HTERT RPE-1 (cell line): ENCODE data around the gene ZMYM3.

Experiments
- in situ Hi-C: fragments of 300-500 bp; cut with MboI; formaldehyde crosslinking; loops from 4 replicates; pipeline ENCODE4 v1.14.3; 2020; ENCODE audit warnings: low sequenced_read_pairs

The ZMYM3 gene

DNA sequence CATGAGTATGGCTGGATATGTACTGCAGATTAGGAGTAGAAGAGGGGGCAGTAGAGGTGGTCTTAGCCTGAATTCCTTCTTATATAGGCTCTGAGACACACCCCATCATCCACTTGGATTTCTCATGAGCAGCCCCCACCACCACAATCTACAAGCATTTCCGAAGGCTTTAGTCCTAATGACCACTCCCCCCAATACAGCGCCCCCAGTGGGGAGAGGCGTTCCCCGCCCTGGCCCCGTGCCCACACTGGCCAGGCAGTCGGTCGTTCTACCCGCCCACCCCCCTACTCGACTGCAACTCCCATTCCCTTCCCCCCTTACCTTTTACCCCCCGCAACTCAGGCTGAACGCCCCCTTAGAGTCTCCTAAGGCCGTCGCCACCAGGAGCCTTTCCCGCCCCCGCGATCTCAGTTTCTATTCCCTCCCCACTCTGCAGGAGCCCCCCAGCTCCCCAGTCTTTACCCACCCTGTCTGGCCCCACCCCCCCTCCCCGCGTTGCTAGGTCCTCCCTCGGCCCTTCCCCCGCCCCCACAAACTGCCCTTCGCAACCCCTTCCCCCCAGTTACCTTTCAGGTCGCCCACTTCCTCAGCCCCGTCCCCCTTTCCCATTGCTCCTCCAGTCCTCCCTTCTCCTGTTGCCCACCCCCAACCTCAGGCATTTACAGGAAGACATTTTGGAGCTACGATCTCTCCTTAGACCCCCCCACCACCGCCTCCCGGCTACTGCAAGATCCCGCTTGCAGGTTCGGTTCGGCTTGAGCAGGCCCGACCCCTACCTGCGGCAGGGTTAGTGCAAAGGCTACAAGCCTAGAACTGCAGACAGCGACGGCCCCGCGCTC lies 468 bp downstream of the ZMYM3 start:
- in situ Hi-C loops, result no loop called here

DNA sequence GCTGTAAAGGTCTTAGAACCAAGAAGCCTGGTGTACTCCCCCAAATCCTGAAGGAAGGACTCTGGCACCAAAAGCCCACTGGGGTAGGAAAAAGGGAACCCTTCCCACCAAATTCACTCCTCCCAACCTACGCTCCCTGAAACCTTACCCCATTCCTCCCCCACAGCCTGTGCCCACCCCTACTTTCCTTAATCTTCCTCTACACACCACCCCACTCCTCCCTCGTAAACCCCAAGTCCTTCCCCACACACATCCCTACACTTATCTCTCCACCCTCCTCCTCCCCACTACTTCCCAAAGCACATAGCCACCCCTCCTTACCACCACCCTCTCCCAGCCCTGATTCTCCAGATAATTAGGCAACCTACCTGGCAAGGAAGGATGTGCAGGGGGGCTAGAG lies 1.7 kb downstream of the ZMYM3 start:
- in situ Hi-C loops, result no loop called here

DNA sequence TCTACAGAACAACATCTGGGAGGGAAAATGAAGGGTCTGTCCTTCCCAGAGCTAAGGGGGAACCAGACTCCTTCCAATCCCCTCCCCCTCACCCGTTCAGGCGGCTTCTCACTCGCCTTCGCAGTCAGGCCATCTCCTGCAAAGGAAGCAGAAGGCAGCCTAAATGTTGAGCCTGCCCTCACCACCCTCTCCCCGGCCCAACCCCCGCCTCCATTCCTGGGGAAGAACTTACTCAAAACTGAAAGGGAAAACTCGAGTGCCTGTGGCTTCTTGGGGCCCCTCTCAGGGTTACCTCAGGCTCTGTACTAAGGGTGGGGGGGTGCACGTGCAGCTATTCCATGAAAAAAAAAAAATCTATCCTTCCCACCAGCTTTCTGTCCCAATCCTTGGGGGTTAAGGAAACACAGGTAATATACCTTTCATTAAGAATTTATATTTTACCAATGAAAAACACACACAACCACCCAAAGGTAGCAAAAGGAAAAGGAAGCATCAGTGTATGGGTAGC lies 2.4 kb downstream of the ZMYM3 start:
- in situ Hi-C loops, result no loop called here

DNA sequence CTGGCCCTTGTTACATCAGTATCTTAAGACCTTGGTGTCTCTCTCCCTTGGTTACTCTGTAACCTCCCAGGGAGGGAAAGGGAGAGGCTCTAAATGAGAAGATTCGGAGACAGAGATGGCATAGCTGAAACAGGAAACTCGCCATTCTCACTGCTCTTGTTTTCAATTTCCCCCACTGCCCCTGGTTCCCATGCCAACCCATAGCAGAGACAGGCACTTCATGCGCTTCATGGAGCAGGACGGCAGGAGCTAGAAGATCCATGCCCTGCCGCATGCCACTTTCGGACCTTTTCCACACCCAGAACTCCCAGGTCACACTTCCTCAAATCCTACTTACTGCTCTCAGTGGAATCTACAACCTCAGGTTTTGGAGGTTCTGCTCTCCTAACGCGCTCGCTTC lies 3.1 kb downstream of the ZMYM3 start:
- in situ Hi-C loops, result no loop called here

DNA sequence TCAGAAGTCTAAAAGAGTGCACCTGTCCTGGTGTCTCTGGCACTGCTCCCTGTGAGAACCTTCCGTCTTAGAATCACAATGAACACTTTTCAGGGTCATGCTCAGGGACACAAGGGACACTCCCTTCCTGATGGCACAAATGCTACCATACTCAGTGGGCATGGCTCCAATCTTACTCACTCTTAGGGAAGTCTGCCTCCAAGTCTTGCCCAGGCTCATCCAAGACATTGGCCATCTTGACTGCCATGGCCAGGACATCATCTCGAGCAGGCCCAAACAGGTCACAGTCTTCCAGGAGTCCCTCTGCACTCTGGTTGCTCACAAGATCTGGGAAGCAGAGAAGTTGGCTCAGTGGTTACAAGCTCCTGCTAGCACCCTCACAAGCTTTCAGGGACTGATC lies 8.8 kb downstream of the ZMYM3 start:
- in situ Hi-C loops, result no loop called here

DNA sequence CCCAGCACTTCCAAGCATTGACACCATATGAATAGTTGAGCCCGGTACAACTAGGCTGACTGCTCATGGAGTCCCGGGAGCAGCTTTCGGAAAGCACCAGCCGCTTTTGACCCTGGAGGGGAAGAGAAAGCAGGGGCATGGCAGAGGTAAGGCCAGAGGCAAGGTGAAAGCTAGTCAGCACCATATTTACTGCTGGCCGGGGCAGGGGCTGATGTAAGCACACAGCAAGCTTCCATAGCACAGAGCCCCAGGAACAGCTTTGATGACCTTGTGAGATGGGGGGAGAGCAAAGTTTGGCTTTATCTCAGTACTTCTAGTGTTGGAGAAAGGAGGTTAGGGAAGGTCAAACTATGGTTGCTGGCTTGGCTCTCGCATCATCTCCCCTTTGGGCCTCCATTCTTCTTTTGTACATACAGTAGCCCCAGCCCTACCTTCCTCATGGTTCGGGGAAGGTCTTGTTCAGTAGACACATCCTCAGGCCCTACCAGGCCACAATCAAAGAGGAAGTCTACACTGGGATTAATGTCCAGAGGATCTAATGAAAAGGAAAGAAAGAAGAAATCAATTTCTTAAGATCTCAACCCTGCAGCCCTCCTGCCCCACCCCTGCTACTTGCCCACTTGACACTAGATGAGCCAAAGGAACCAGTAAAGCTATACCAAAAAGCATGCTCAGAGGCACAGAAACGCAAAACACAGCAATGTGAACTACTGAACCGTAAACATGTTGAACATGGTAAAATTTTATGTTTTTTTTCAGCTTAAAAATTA lies 9.4 kb downstream of the ZMYM3 start:
- in situ Hi-C loops, result no loop called here

DNA sequence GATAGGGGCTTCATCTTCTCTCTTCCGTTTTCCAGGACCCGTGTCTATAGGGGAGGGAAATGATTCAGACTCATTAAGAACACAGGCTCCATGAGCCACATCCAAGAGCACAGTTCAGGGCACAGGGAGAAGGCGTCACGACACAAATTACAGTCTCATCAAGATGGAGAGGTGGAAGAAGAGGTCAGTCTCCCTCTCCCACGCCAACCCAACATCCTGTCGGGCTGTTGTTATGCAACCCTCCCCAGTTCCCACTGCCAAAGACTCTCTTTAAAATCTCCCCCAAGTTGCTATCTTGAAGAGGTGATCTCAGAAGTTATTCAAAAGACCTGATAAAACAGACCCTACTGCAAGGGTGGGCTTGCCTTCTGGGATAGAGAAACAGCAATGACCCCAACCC lies 12.6 kb downstream of the ZMYM3 start:
- in situ Hi-C loops, result no loop called here

DNA sequence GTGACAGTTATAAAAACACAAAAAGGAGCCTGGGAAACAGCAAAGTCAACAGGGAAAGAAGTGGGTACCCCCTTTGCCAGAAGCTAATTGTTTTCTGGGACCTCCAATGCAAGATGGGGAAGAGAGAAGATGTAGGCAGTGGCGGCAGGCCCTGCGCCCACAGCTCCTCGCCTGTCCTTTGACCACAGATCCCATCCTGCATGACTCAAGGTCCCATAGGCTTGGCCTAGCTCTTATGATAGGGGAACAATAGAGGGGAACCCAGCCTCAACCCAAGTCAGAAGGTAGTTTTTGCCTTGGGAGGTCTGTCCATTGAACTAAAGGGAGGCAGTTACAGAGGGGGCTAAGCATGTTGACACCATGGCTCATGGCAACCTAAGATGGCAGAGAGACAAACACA lies 14.2 kb downstream of the ZMYM3 start:
- in situ Hi-C loops, result no loop called here

DNA sequence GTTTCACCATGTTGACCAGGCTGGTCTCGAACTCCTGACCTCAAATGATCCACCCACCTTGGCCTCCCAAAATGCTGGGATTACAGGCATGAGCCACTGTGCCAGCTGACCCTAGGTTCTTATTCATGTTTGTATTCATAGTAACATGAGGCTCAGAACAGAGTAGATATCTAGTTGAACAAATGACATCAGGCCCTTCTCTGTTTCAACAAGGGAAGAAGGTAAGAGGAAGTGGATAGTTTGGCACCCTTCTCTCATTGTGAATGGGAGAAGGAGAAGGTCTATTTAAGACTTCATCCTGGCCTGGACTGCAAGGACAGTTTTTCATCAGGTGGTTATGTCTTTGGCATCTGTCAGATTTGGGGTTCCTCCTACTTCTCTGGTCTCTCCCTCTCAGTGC lies 17.1 kb downstream of the ZMYM3 start:
- in situ Hi-C loops, result no loop called here

DNA sequence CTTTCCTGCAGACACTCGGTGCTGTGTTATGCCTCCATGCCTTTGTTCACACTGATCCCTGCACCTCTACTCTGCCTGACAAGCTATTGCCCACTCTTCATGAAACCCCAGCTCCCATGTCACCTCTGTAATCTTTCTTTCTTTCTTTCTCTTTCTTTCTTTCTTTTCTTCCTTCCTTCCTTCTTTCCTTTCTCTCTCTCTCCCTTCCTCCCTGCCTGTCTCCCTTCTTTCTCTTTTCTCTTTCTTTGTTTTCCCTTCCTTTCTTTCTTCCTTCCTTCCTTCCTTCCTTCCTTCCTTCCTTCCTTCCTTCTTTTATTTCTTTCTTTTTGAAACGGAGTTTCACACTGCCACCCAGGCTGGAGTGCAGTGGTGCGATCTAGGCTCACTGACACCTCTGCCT lies 18.5 kb downstream of the ZMYM3 start:
- in situ Hi-C loops, result no loop called here

DNA sequence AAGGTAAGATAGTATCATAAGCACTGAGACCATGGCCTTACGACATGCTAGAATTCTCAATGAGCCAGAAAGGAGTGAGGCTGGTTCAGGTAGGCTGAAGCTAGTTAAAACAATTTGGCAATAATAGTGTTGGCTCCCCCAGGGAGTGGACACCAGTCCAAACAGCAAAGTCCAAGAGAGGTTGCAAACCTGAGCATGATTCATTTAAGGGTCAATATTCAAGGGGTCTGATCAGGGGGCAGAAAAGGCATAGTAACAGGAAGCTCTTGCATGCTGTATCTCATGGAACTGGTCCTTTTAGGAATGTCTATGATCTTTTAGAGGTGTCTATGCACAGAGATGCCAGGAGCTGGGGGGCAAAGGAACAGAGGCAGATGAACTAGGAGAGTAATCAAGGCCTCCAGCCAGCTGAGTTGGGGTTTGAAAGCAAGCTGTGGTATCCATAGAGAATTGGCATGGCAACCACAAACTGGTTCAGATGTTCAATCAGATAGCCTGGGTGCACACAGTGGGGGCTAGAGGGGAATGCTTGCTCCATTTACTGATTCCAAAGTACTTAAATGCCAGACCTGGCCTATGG lies 25.8 kb downstream of the ZMYM3 start:
- in situ Hi-C loops, result no loop called here

DNA sequence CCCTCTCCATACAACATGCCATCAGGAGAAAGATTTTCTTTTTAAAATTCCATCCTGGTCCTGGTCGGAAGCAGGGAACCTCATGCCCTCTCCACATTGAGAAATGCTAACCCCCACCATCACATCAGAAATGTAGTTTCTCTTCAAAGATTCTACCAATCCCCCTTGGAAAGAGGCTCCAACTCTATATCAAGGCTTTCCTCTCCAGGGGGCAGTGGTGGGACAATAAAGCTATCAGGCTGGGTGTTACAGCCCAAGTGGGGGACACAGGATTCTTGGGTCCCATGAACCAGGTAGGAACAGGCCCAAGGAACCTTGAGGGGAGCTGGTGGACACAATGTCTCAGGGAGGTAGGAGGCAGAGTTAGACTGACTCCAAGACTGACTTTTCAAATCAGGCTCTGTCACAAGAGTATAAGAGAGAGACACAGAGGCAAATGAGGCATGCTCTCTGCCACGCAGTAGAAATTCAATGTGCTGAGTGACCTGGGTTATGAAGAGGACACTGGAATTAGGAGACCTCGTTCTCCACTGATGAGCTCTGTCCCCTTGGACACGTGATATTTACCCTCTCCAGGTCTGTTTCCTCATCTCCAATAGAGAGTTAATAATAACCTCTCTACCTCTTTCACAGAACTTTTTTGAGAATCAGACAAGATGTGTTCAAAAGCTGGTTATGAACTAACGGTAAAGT lies 26.4 kb downstream of the ZMYM3 start:
- in situ Hi-C loops, result no loop called here

DNA sequence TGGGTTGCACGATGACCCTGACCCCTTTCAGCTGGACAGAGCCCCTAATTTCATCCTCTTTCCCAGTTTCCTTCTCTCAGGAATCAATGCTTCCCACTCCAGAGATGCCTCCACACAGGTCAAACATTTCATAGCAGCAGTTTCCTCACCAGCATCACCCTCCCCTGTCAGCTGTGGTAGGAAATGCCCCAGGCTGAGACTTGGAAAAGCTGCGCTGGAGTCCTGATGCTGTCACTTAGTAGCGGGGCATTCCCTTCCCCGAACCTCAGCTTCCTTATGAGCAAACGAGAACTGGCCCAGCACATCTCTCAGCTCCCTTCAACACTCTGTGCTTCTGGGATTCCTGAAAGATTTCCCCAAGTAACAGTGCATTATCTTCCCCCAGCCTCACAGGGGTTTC lies 28.3 kb downstream of the ZMYM3 start:
- in situ Hi-C loops, result no loop called here

DNA sequence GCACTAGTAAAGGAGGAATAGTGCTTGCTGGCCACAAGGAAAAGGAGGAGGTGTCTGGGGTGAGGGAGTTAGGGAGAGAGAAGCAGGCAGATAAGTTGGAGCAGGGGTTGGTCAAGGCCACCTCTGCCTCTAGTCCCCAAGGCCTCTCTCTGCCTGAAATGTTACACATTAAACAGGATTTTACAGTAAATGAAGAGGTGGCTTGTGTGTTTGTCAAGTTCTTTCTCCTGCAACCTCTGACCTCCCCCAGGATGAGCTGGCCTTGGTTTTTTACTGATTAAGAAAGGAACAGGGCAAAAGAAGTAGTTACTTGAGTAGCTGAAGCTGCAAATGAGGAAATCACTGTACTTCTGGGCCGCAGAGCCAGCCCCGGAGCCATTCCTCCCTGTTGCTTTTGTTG lies 28.9 kb downstream of the ZMYM3 start:
- in situ Hi-C loops, result no loop called here

DNA sequence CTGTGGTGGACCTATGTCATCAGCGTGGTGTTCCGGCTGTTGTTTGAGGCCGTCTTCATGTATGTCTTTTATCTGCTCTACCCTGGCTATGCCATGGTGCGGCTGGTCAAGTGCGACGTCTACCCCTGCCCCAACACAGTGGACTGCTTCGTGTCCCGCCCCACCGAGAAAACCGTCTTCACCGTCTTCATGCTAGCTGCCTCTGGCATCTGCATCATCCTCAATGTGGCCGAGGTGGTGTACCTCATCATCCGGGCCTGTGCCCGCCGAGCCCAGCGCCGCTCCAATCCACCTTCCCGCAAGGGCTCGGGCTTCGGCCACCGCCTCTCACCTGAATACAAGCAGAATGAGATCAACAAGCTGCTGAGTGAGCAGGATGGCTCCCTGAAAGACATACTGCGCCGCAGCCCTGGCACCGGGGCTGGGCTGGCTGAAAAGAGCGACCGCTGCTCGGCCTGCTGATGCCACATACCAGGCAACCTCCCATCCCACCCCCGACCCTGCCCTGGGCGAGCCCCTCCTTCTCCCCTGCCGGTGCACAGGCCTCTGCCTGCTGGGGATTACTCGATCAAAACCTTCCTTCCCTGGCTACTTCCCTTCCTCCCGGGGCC lies 29.7 kb downstream of the ZMYM3 start:
- in situ Hi-C loops, result no loop called here

DNA sequence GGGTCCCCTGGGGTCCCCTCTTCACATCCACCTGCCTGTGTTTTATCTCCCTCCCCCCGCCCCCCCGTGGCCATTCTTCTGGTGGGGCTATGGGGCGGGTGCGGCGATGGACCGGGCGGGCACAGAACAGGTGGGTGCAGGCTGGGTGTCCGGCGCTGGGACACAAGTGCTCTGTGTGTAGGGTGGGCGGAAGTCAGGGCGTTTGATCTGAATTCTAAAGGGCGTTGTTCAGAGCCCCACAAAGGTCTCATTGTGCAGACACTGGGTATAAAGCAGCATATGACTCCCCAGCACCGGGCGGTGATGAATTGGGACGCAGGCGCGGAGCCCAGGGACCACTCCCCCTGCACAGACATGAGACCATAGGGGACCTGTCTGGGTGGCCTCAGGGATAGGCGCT lies 31.0 kb downstream of the ZMYM3 start, which contains the start of gene GJB1:
GJB1 (plus strand) TSS at position 296 of the 400 bp plus-strand sequence. CDS start 484 bp downstream, outside the sequence.
- in situ Hi-C loops, result no loop called here

DNA sequence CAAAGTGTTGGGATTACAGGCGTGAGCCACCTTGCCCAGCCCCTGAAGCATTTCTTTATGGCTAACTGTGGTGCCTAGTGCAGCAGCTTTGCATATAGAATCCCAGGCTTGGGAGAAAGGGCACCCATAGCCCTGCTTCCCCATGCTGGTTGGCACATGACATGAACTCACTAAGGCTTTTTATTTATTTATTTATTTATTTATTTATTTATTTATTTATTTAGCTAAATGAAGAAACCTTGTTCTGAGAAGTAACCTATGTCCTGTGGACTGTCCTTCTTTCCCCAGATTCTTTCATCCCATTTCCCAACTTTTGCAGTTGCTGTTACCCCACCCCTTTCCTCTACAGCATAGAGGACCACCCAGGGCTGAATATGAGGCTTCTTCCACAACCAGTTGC lies 32.8 kb downstream of the ZMYM3 start:
- in situ Hi-C loops, result no loop called here

DNA sequence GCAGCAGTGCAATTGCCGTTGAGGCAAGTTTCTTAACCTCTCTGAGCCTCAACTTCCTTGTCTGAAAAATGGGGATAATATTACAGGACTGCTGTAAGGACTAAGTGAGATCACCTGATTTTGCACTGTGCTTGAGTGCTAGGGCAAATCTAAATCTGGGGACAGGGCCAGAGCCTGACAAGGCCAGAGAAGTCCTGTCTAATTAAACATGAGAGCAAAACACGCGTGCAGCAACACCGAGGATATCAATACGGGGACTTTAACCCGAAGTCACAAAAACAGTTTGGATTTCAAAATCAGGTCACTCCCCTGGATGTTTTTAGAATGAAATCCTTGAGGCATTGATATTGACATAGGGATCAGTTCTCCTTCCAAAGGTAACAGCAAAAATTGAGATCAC lies 36.6 kb downstream of the ZMYM3 start:
- in situ Hi-C loops, result no loop called here

DNA sequence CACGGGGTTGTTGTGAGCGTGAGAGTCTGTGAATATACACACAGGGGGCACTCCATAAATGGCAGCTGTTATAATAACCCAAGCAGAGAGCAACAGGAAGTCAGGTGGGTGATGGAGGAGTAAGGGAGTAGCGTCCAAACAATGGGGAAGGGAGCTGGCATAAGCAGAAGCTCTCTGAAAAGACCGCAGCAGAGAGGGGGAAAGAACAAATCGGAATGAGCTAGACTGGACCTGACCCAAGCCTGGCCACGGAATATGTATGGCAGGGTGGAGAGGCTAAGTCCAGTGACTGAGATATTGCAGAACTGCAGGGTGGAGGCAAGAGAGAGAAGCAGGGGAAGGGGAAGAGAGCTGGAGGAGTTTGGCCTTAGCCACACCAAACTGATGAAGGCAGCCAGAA lies 37.5 kb downstream of the ZMYM3 start:
- in situ Hi-C loops, result no loop called here

DNA sequence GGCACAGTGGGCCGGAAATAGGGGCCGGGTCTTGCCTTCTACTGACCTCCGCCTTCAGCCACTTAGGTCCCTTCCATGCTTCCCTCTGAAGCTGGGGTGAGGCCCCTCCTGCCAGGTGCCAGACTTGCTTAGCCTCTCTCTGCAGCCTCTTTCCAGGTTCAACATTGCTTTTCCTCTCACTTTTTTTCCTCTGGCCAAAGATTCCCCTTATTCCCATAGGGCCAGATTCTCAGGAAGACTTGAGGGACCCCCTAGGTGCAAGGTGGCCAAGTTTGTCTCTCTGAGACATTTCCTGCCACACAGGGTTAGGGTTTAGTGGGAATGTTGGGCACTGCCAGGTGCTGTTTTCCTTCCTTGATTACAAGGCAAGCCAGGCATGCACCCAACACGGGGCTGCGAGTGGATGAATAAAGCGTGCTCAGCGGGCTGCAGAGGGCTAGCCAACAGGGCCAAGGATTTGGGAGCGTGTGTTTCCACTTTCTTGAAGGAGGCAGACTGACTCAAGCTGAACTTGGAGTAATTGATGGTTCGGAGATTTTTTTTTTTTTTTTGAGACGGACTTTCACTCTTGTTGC lies 38.5 kb downstream of the ZMYM3 start:
- in situ Hi-C loops, result no loop called here
